ENCODE results near the gene ARRDC5.
"Not testable (repeated sequence)": the region's sequence is repeated elsewhere in the genome, so short reads cannot be mapped to it uniquely, and the experiment has no call there.

ARRDC5 gene

DNA sequence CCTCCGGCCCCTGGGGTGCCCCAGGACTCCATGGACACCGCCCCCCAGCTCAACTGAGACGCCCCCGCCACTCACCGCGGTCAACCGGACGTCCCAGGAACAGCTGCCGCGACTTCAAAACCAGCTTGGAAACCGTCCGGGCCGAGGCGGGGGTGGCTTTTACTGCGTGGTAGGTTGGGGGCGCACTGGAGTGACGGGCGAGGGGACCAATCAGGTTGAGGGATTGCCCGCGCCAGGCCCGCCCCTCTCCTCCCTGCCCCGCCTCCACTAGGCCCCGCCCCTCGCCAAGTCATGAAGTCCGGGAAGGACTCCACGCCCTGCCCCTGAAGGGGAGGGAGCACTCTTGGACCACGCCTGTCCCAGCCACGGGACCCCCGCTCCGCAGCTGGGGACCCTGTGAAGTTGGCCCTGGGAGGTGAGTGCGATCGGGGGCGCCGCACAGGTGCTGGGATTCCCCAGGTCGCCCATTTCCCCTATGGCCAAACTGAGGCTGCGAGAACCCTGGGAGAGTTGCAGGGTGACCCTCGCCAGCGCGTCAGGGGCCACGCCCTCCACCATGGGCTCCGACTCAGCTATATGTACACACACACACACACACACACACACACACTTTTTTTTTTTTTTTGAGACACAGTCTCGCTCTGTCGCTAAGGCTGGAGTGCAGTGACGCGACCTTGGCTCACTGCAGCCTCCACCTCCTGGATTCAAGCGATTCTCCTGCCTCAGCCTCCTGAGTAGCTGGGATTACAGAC lies 35.0 kb downstream of the ARRDC5 start, which contains the start of gene PLIN3:
Gene PLIN3, minus strand, starts transcription at position 134 of the 752 bp plus-strand sequence. CDS start 6,273 bp downstream, outside the sequence.
- DNase-seq: no peak

DNA sequence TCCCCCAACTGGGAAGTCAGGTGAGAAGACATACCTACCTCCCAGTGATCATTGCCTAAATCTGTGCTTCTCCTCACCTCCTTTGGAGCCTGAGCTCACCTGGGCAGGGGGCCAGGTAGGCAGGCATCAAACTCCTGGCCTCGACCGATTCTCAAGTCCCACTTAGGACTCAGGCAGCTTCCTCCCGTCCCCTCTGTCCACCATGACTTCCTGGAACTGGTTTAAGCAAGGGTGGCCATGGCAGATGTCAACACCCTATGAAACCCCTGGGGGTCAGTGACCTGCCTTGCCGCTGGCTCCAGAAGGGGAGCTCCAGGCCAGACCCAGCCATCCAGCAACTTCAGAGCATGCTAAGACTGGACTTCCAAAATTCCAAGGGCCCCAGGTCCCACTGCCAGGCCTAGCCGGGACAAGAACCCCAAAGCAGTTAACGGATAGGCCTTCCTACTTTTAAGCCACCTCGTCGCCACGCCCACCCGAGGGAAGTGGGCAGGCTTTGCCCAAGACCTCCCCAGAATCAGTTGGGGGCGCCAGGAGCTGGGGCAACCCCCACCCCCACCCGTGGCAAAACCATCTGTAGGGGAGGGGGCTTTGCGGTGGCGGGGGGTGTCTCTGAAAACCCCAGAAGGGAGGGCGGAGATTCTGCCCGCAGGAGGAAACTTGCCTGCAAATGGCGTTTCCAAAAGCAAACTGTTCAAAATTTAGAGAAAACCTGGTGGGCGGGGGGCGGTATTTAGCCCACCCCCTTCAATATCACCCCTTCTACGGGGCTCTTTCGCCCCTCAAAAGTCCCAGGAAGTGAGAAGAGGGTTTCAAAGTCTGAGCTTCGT lies 35.9 kb downstream of the ARRDC5 start:
- DNase-seq: no peak

DNA sequence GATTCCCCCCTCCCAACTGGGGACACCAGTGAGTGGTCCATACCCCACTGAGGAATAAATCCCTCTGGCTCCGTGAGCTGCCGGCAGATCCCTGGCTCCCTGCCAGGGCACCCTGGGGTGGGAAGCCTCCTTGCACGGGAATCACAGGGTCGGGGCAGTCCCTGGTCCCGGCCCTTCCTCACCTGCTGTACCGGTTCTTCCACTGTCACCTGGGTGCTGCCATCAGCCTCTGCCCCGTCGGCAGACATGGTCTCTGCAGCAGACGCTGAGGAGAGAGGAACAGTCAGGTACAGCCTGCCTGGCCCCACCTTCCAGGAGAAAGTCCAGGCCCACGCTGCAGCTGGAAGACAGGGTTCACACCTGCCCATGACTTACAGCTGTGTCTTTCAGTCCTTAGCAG lies 41.5 kb downstream of the ARRDC5 start:
- DNase-seq: no peak

- DNase-seq: no peak
Measured at GRCh38 chr19:4859697-4860096, 43.0 kb downstream of the ARRDC5 start.

- not testable (repeated sequence) for DNase-seq
Measured at GRCh38 chr19:4856468-4856867, 46.2 kb downstream of the ARRDC5 start.

- not testable (repeated sequence) for DNase-seq
Measured at GRCh38 chr19:4853506-4853905, 49.2 kb downstream of the ARRDC5 start.

- no peak for DNase-seq
Measured at GRCh38 chr19:4852484-4852883, 50.2 kb downstream of the ARRDC5 start.

GRCh38 chr19:4851551-4852290 lies 51.0 kb downstream of the ARRDC5 start:
- DNase-seq: no peak

GRCh38 chr19:4849019-4849418 lies 53.7 kb downstream of the ARRDC5 start:
- no peak for DNase-seq

GRCh38 chr19:4847190-4847973 lies 55.3 kb downstream of the ARRDC5 start:
- DNase-seq: no peak

DNA sequence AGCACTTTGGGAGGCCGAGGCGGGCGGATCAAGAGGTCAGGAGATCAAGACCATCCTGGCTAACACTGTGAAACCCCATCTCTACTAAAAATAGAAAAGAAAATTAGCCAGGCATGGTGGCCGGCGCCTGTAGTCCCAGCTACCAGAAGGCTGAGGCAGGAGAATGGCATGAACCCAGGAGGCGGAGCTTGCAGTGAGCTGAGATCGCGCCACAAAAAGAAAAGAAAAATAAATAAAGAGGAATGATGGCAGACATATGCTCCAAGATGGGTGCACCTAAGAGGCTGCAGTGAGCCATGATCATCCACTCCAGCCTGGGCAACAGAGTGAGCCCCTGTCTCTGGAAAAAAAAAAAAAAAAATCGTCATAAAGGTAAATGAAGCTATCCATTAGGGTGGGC lies 56.7 kb downstream of the ARRDC5 start:
- not testable (repeated sequence) for DNase-seq

GRCh38 chr19:4844348-4845179 lies 58.1 kb downstream of the ARRDC5 start:
- DNase-seq: no peak

DNA sequence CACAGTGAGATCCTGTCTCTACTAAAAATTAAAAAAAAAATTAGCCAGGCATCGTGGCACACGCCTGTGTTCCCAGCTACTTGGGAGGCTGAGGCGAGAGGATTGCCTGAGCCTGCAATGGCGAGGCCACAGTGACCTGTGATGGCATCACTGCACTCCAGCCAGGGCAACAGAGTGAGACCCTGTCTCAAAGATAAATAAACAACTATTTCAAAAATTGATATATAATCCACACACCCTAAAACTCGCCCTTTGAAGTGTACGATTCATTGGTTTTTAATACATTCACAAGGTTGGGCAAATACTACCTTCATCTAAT lies 59.1 kb downstream of the ARRDC5 start:
- DNase-seq: no peak
